ENCODE results near the gene CCDC12.

DNA sequence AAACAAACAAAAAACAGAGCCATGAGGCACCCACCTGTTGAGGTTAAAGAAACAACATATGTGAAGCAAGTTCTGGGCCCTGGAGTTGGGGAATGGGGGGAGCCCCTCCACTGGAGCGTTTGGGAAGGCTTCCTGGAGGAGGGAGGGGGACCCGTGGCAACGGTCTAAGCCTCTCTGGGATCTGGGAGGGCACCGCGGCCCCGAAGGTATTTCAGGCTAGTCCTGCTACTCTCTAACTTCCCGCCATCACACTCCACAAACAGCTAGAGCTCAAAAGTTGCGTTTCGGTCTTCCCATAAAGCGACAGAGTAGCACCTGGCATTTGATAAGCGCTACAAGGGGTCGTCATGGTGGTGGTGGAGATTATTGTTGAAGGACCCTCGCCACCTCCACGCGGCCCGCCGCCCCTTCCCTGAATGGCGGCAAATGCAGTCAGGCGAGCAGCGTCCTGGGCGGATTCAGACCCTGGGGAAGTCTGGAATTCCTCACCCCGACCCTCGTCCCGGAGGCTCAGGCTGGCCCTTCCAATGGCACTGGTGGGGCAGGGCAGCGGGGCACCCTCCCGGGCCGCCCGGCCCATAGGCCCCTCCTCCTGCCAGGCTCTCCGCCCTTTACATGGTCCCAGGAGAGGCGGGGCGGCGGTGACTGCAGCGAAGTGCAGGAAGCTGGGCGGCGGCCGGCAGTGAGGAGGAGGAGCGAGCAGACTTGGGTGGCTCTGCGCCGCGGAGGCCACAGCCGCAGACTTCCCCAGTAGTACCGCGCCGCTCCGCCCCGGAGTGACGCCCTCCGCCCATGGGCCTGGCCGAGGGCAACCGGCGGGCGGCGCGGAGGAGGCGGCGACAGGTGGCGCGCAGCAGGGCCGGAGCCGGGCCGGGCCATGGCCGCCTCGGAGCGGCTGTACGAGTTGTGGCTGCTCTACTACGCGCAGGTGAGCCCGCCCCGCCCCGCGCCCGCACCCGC lies 2.7 kb upstream of the CCDC12 start, which contains the start of gene NBEAL2:
- TF ChIP-seq ISL1 (CRISPR knock-in tag; IDR thresholded peaks at IDR 0.05), result no peak
- no peak for TF ChIP-seq ARNTL (CRISPR knock-in tag; IDR thresholded peaks at IDR 0.05; ENCODE audit: borderline replicate concordance, low read depth)
- TF ChIP-seq ZFP30 (CRISPR knock-in tag; IDR thresholded peaks at IDR 0.05), result no peak
- 0 out of 2 replicates have a peak, but pooled peaks have one; percentile 22 for TF ChIP-seq ZFP3 (CRISPR knock-in tag; IDR thresholded peaks at IDR 0.05)

All from SK-N-SH treated with all-trans-retinoic acid at 6 μM for 48 hours (cell line).